ENCODE data around the gene NCKAP5.

Gene NCKAP5

GRCh38 chr2:133453032-133453431 is 115.2 kb downstream of the NCKAP5 start:
- no peak overlapping the region for H3K4me3 ChIP-seq (ENCODE audit: control insufficient read depth, low read depth, low read length)
- no peak for DNase-seq (ENCODE audit: low read depth)
- TF ChIP-seq CTCF (IDR thresholded peaks at IDR 0.05; ENCODE audit: control insufficient read depth, insufficient read depth, low read depth, low read length, missing control alignments) = no peak

GRCh38 chr2:133452583-133452982 is 115.7 kb downstream of the NCKAP5 start:
- H3K4me3 ChIP-seq (ENCODE audit: control insufficient read depth, low read depth, low read length) = no peak overlapping the region
- no peak for TF ChIP-seq CTCF (IDR thresholded peaks at IDR 0.05; ENCODE audit: control insufficient read depth, insufficient read depth, low read depth, low read length, missing control alignments)

GRCh38 chr2:133452146-133452545 is 116.1 kb downstream of the NCKAP5 start:
- H3K4me3 ChIP-seq (ENCODE audit: control insufficient read depth, low read depth, low read length) = no peak overlapping the region
- TF ChIP-seq CTCF (IDR thresholded peaks at IDR 0.05; ENCODE audit: control insufficient read depth, insufficient read depth, low read depth, low read length, missing control alignments) = no peak
- DNase-seq (ENCODE audit: low read depth) = no peak

More at GRCh38 chr2:133452583-133452982, 115.7 kb downstream of the NCKAP5 start:
- DNase-seq (ENCODE audit: low read depth) = no peak

GRCh38 chr2:133448195-133448594 is 120.1 kb downstream of the NCKAP5 start:
- no peak for DNase-seq (ENCODE audit: low read depth)

GRCh38 chr2:133447303-133447702 is 121.0 kb downstream of the NCKAP5 start:
- no peak overlapping the region for H3K4me3 ChIP-seq (ENCODE audit: control insufficient read depth, low read depth, low read length)
- no peak for TF ChIP-seq CTCF (IDR thresholded peaks at IDR 0.05; ENCODE audit: control insufficient read depth, insufficient read depth, low read depth, low read length, missing control alignments)

More at GRCh38 chr2:133448195-133448594, 120.1 kb downstream of the NCKAP5 start:
- no peak overlapping the region for H3K4me3 ChIP-seq (ENCODE audit: control insufficient read depth, low read depth, low read length)
- no peak for TF ChIP-seq CTCF (IDR thresholded peaks at IDR 0.05; ENCODE audit: control insufficient read depth, insufficient read depth, low read depth, low read length, missing control alignments)

DNA sequence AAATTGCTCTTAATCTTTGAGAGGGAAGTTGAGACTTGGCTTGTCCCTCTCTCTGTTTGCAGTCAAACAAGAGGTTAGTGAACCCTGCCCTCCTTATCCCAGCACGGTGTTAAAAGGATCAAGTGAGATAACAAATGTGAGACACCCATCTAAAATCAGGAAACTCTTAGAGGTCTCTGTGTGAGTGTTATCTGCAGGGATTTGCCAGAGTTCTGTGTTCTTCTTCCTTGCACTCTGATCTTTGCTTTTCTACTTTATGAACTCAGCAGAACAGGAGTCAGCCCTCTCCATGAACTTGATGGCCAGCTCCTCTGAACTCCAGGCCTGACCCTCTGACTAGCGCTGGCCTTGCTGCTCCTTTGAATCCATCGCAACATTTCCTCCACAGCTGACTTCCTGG is 123.8 kb downstream of the NCKAP5 start:
- no peak for DNase-seq (ENCODE audit: low read depth)
- TF ChIP-seq CTCF (IDR thresholded peaks at IDR 0.05; ENCODE audit: control insufficient read depth, insufficient read depth, low read depth, low read length, missing control alignments) = no peak
- H3K4me3 ChIP-seq (ENCODE audit: control insufficient read depth, low read depth, low read length) = no peak overlapping the region

More at GRCh38 chr2:133447303-133447702, 121.0 kb downstream of the NCKAP5 start:
- DNase-seq (ENCODE audit: low read depth) = no peak

DNA sequence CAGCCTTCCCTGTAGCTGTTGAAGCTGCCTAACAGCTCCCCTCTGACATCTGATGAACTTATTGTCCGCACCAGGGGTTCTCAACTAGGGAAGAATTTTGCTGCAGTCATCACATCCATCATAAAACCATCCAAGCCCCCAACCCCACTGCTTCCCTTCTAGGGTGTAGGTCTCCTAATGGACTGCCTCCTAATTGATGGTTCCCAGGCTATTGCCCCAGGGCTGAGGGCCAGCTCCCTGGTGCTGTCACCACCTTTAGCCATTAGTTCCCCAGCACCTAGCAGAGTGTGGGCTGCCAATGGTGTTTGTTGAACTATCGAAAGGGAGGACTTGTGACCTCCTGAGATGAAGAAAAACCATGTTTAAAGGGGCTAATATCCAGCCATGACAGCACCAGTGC is 125.9 kb downstream of the NCKAP5 start:
- TF ChIP-seq CTCF (IDR thresholded peaks at IDR 0.05; ENCODE audit: control insufficient read depth, insufficient read depth, low read depth, low read length, missing control alignments) = no peak
- H3K4me3 ChIP-seq (ENCODE audit: control insufficient read depth, low read depth, low read length) = no peak overlapping the region
- DNase-seq (ENCODE audit: low read depth) = no peak
